Measurements from ENCODE around the gene TCP11L2. TPM values are rescaled to one million over a fixed set of nuclear protein-coding genes. Genes with fewer than 3 reads are reported as not detected.
A peak's percentile ranks its signal among the peaks of the same experiment; 100 is the strongest.

TCP11L2 gene
- total RNA-seq, 4 donors from 2014 or later, result 35.4 to 59.8 (median 41.5) TPM

DNA sequence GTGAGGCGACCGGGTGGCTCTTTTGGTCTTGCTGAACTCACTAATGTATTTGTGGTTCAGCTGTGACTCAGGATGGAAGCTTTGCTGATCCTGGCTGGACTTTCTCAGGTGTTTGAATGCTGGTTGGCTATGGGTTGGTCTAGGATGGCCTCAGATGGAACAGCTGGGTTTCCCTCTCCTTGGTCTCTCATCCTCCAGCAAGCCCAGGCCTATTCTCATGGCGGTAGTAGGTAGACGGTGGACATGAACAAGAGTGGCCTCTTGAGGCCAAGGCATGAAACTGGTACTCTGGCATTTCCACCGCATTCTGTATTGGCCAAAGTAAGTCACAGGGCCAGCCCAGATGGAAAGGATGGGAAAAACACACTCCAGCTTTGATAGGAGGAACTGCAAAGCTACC is 43.2 kb downstream of the TCP11L2 start:
- TF ChIP-seq POLR2A (IDR thresholded peaks at IDR 0.05) (no peak), EP300 (IDR thresholded peaks at IDR 0.05) (no peak), POLR2AphosphoS5 (IDR thresholded peaks at IDR 0.05) (no peak)
- TF ChIP-seq, protein P1, sequence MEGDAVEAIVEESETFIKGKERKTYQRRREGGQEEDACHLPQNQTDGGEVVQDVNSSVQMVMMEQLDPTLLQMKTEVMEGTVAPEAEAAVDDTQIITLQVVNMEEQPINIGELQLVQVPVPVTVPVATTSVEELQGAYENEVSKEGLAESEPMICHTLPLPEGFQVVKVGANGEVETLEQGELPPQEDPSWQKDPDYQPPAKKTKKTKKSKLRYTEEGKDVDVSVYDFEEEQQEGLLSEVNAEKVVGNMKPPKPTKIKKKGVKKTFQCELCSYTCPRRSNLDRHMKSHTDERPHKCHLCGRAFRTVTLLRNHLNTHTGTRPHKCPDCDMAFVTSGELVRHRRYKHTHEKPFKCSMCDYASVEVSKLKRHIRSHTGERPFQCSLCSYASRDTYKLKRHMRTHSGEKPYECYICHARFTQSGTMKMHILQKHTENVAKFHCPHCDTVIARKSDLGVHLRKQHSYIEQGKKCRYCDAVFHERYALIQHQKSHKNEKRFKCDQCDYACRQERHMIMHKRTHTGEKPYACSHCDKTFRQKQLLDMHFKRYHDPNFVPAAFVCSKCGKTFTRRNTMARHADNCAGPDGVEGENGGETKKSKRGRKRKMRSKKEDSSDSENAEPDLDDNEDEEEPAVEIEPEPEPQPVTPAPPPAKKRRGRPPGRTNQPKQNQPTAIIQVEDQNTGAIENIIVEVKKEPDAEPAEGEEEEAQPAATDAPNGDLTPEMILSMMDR (IDR thresholded peaks at IDR 0.05), result peak in 2 of 4 experiments; percentile 23 to 41
- ATAC-seq, result peak; percentile 30
- Histone ChIP-seq H3K9me3 (no peaks in the 10 kb centered on the region), H3K27ac (peak overlapping the region in 1 of 4 donors; percentile 4), H3K36me3 (peaks cover 0 to 54% of the 10 kb centered on the region in 2 donors), H3K4me1 (peaks cover 7 to 42% (median 19%) of the 10 kb centered on the region in 3 donors), H3K27me3 (no peaks in the 10 kb centered on the region), H3K4me3 (no peak overlapping the region)
- WGBS, 2 donors (ENCODE audit: low coverage in 1 of 2), result 64 to 93% methylated on average over 3 to 5 of the region's 5 CpGs

DNA sequence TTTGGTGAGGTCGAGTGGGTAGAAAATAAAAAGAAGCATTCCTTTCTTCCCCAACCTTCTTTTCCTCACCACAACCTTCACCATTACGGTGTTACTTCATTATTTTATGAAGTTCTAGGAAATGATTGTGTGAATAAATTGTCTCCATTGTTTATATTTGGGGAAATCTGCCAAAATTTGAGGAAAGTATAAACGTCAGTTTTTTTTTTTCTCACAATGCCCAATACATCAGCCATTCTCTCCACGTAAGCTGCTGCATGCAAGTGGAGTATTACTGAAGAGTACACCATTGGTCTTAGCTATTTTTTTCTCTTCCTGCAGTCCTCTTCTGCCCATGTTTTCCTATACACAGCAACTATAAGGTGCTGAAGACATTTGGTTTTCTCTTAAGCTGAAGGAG is 45.9 kb downstream of the TCP11L2 start:
- Histone ChIP-seq H3K4me1 (peaks cover 0 to 17% (median 4%) of the 10 kb centered on the region in 3 donors), H3K27ac (no peak overlapping the region), H3K9me3 (no peaks in the 10 kb centered on the region), H3K27me3 (no peaks in the 10 kb centered on the region), H3K4me3 (no peak overlapping the region), H3K36me3 (peaks cover 0 to 36% of the 10 kb centered on the region in 2 donors)
- TF ChIP-seq POLR2AphosphoS5 (IDR thresholded peaks at IDR 0.05) (no peak), EP300 (IDR thresholded peaks at IDR 0.05) (no peak), POLR2A (IDR thresholded peaks at IDR 0.05) (no peak)
- TF ChIP-seq, protein P1 (IDR thresholded peaks at IDR 0.05), result no peak
- 21 to 28% methylated on average over 4 of the region's 4 CpGs for WGBS, 2 donors (ENCODE audit: low coverage in 1 of 2)
- ATAC-seq, result no peak

DNA sequence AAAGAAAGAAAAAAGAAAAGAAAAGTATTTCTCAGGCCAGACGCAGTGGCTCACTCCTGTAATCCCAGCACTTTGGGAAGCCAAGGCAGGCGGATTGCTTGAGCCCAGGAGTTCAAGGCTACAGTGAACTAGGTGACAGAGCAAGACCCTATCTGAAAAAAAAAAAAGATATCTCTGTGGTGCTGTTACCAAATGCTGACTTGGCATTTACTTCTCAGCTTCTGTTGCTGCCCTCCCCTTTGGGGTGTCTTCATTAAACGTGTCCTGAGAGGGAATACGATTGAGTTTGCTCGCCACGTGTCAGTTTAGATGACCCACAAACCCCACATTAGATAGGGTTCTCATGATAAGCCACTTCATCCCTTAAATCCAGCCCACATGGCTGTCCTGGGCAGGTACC is 50.6 kb downstream of the TCP11L2 start:
- WGBS, 2 donors (ENCODE audit: low coverage in 1 of 2), result 70 to 83% methylated on average over 6 of the region's 6 CpGs
- TF ChIP-seq, protein P1 (IDR thresholded peaks at IDR 0.05), result no peak

DNA sequence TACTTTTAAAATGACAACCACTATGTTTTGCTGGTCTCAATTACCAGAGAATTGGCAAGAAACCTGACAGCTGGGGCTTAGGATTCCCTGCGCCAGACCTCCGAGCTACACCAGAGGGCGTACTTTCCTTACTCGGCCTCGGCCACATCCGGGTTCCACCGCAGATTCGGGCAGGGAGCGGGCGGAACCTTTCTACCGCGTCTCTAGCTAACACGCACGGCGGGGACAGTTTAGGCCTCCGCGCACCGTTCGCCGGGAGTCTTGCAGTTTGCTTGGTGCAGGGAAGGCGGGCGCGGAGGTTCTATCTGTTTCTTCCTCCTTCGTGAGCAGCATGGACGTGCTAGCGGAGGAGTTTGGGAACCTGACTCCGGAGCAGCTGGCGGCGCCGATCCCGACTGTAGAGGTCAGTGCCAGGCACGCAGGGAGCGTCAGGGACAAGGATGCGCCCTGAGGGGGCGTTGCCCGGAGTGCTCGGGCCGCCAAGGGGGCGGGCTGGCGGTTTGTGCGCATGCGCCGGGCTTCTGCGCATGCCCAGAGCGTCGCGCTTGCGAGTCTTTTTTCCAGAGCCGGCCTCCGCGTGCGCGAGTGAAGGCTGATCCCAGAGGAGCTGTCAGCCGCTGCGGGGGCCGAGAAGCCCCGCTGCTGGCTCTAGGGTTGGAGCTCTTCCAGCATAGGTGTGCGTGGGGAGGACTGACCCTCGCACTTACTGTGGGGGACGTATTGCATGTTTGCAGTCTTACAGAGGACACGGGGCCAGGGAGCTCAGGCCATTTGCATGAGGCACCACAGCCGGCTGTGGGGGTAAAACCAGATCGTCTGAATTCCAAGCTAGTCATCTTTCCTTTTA is 55.2 kb downstream of the TCP11L2 start, which contains the start of gene POLR3B:
TSS of gene POLR3B (plus strand) at position 200 of the 847 bp plus-strand sequence. CDS start at position 332, 132 bp downstream.
- no peaks in the 10 kb centered on the region for H3K36me3 ChIP-seq
- WGBS, 2 donors (ENCODE audit: low coverage in 1 of 2), result 0% methylated on average over 7 of the region's 63 CpGs; no CpG with 5 or more reads in 1 of the 2 donors
- H3K27me3 ChIP-seq, result no peaks in the 10 kb centered on the region
- peak; percentile 97 for ATAC-seq
- peak within 1 kb of the TSS; percentile 55 to 71 for H3K4me3 ChIP-seq
- TF ChIP-seq, protein P1 (IDR thresholded peaks at IDR 0.05), result peak; percentile 77 to 92 (median 82)
- TF ChIP-seq POLR2AphosphoS5 (IDR thresholded peaks at IDR 0.05) (peak; percentile 78), POLR2A (IDR thresholded peaks at IDR 0.05) (peak; percentile 66 to 75), EP300 (IDR thresholded peaks at IDR 0.05) (no peak)
- H3K4me1 ChIP-seq, result peaks cover 4 to 23% (median 5%) of the 10 kb centered on the region in 3 donors
- no peaks in the 10 kb centered on the region for H3K9me3 ChIP-seq
- H3K27ac ChIP-seq, result peak within 1 kb of the TSS; percentile 60 to 95 (median 92)

More for the DNA sequence above, 50.6 kb downstream of the TCP11L2 start:
- peaks cover 0 to 15% (median 4%) of the 10 kb centered on the region in 3 donors for H3K4me1 ChIP-seq
- H3K9me3 ChIP-seq, result no peaks in the 10 kb centered on the region
- H3K36me3 ChIP-seq, result peaks cover 0 to under 1% of the 10 kb centered on the region in 2 donors
- H3K27ac ChIP-seq, result no peak overlapping the region
- no peaks in the 10 kb centered on the region for H3K27me3 ChIP-seq
- H3K4me3 ChIP-seq, result no peak overlapping the region
- no peak for ATAC-seq
